ENCODE results near the gene WDSUB1. TPM values are rescaled to one million over a fixed set of nuclear protein-coding genes. Genes with fewer than 3 reads are reported as not detected.

Gene WDSUB1
- total and polyA plus RNA-seq, 2 of the 4 experiments (the other 2 are of a cell fraction): 4.8 to 5.2 TPM

DNA sequence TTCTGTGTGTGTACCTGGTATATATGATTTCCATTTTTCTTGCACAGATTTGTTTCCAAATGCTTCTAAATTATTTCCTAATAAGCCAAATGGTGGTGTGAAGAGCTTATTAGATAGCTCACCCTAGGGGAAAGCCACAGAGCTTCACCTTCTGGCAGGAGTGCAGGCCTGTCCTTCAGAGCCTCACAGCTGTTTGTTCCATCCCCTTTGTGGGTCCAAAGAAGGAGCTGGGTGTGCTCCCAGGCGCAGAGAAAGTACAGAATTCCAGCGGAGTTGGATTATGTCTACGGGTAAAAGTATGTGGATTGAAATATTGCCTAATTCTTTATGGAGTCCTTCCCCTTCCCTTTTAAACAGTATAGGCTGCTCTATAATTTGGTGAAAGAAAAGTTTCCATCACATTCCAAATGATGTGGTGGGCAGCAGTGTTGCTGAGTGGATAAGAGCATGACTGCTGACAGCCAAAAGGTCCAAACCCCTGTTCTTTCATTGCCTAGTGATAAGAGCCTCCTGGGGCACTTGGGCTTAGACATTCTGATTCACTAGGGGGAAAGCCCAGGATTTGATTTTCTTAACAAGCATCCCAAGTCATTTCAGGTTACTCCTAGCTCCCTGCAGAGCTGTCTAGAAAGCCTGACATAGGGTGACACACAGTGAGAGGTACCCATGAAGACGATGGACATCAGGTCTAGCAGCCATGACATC is 86.6 kb downstream of the WDSUB1 start:
- Histone ChIP-seq H3K27me3 (ENCODE audit: control insufficient read depth, insufficient read depth, low read length) (no peaks in the 10 kb centered on the region), H3K4me3 (ENCODE audit: insufficient read depth, low read depth, low read length) (no peak overlapping the region), H3K79me1 (ENCODE audit: low read depth in 1 of 2, low read length in 2 of 2) (peaks cover 0 to 15% of the 10 kb centered on the region in 2 experiments; a peak in 2 of 4 replicates), H2AK9ac (replicated peaks; ENCODE audit: low read depth, low read length, poor library complexity) (no peak overlapping the region), H4K5ac (ENCODE audit: low read depth, low read length) (no peak overlapping the region), H3K4me2 (ENCODE audit: low read depth, low read length) (no peak overlapping the region), H4K20me1 (ENCODE audit: insufficient read depth, low read length) (peaks cover 8% of the 10 kb centered on the region; the same call in 1 of the 2 replicates), H3K9me3 (ENCODE audit: control insufficient read depth, insufficient read depth, low read length) (no peaks in the 10 kb centered on the region), H3K4me1 (ENCODE audit: control insufficient read depth, insufficient read depth, low read length) (peaks cover 13% of the 10 kb centered on the region), H2AK5ac (ENCODE audit: low read depth, low read length) (no peak overlapping the region), H2BK120ac (ENCODE audit: low read depth, low read length) (no peak overlapping the region), H3K36me3 (ENCODE audit: control insufficient read depth, insufficient read depth, low read length) (peaks cover 24% of the 10 kb centered on the region), H3K23ac (ENCODE audit: low read depth, low read length) (no peak overlapping the region), H3K4ac (ENCODE audit: low read depth, low read length) (no peak overlapping the region), H3K56ac (ENCODE audit: extremely low read depth, insufficient read depth, low read length) (no peak overlapping the region), H3K9me1 (ENCODE audit: insufficient read depth, low read length) (peaks cover 31% of the 10 kb centered on the region), H2BK15ac (ENCODE audit: low read depth, low read length) (no peak overlapping the region), H2AFZ (replicated peaks; ENCODE audit: low read length, poor library complexity) (no peak overlapping the region), H4K91ac (ENCODE audit: insufficient read depth, low read depth, low read length) (no peak overlapping the region), H2BK20ac (ENCODE audit: low read depth, low read length) (no peak overlapping the region), H3K9ac (ENCODE audit: low read depth, low read length) (no peak overlapping the region), H2BK5ac (ENCODE audit: low read depth, low read length, poor library complexity, severe bottlenecking) (no peak overlapping the region), H3K18ac (ENCODE audit: low read depth, low read length) (no peak overlapping the region), H3K27ac (ENCODE audit: insufficient read depth, low read length) (no peak overlapping the region), H3K14ac (replicated peaks; ENCODE audit: low read depth, low read length) (peak overlapping the region; percentile 39; the same call in 1 of the 2 replicates), H4K8ac (ENCODE audit: low read depth in 2 of 2, low read length in 2 of 2) (no peak overlapping the region)
- ATAC-seq (ENCODE audit: low read depth): no peak
- DNase-seq: peak; percentile 39
- CTCF ChIA-PET: no interaction called here
- WGBS, 2 experiments (ENCODE audit: extremely low coverage in 2 of 2, insufficient read length in 1 of 2): no CpG with 5 or more reads among the region's 4 CpGs
- TF ChIP-seq RCOR1 (IDR thresholded peaks at IDR 0.05; ENCODE audit: insufficient replicate concordance, low read length) (no peak), RAD21 (IDR thresholded peaks at IDR 0.05; ENCODE audit: low read length) (no peak)
- dilution Hi-C loops (cut with HindIII; ENCODE audit: low sequenced_read_pairs, unreplicated experiment): no loop called here
- BruUV-seq (replicated peaks): no TSS peak
- in situ Hi-C loops (cut with MboI; ENCODE audit: low sequenced_read_pairs): no loop called here
- intact Hi-C loops (cut with micrococcal nuclease): loop anchor here (10.0 kb wide), 1 partner anchor 515 kb away; the partner anchor contains the start of gene MARCHF7
- POLR2A ChIA-PET (ENCODE audit: unreplicated experiment): no interaction called here
